ENCODE data around the gene CACNA1H.

Gene CACNA1H

GRCh38 chr16:1212616-1213194 is 59.8 kb downstream of the CACNA1H start:
- H3K27ac ChIP-seq = no peak overlapping the region
- TF ChIP-seq CTCF (IDR thresholded peaks at IDR 0.05) (no peak), ZFX (IDR thresholded peaks at IDR 0.05; ENCODE audit: borderline replicate concordance) (no peak)

- no peak overlapping the region for H3K27ac ChIP-seq
- TF ChIP-seq ZFX (IDR thresholded peaks at IDR 0.05; ENCODE audit: borderline replicate concordance) (no peak), CTCF (IDR thresholded peaks at IDR 0.05) (no peak)
These were observed 60.3 kb downstream of the CACNA1H start for GRCh38 chr16:1213231-1213630.

GRCh38 chr16:1213796-1214372 is 61.0 kb downstream of the CACNA1H start:
- TF ChIP-seq ZFX (IDR thresholded peaks at IDR 0.05; ENCODE audit: borderline replicate concordance) = no peak
- TF ChIP-seq CTCF (IDR thresholded peaks at IDR 0.05) = no peak
- no peak overlapping the region for H3K27ac ChIP-seq

- no peak overlapping the region for H3K27ac ChIP-seq
- TF ChIP-seq CTCF (IDR thresholded peaks at IDR 0.05) (no peak), ZFX (IDR thresholded peaks at IDR 0.05; ENCODE audit: borderline replicate concordance) (no peak)
These were observed 61.8 kb downstream of the CACNA1H start for GRCh38 chr16:1214719-1215118.

GRCh38 chr16:1215574-1216295 is 62.8 kb downstream of the CACNA1H start:
- H3K27ac ChIP-seq = no peak overlapping the region
- TF ChIP-seq CTCF (IDR thresholded peaks at IDR 0.05) = no peak
- TF ChIP-seq ZFX (IDR thresholded peaks at IDR 0.05; ENCODE audit: borderline replicate concordance) = no peak

GRCh38 chr16:1216296-1216619 is 63.4 kb downstream of the CACNA1H start:
- H3K27ac ChIP-seq = no peak overlapping the region
- peak; percentile 48 for TF ChIP-seq CTCF (IDR thresholded peaks at IDR 0.05)
- no peak for TF ChIP-seq ZFX (IDR thresholded peaks at IDR 0.05; ENCODE audit: borderline replicate concordance)
